Lower lobe of right lung (tissue), 2 donors: ENCODE results near the gene PCBP2. TPM values are rescaled to one million over a fixed set of nuclear protein-coding genes. Genes with fewer than 3 reads are reported as not detected.
"Not testable (repeated sequence)": the region's sequence is repeated elsewhere in the genome, so short reads cannot be mapped to it uniquely, and the experiment has no call there.

Experiments
- ATAC-seq, 2 donors: fragments of 200-7000 bp; cut with Tn5 transposase; one replicate each; pipeline ENCODE4 v1.9.1; 2020 to 2022; ENCODE audit warnings: mild to moderate bottlenecking in 2 of 2, moderate library complexity in 2 of 2
- DNase-seq: peaks from one replicate; pipeline ENCODE4 v3.0.0-alpha.2; 2020
- H3K27ac ChIP-seq: fragments of 200-600 bp; one replicate; pipeline ENCODE4 v1.8.0; 2022
- H3K27me3 ChIP-seq: fragments of 200-600 bp; one replicate; pipeline ENCODE4 v1.8.0; 2022; ENCODE audit warnings: low read depth
- H3K36me3 ChIP-seq: fragments of 200-600 bp; one replicate; pipeline ENCODE4 v1.8.0; 2022; ENCODE audit warnings: mild to moderate bottlenecking
- H3K4me1 ChIP-seq: fragments of 200-600 bp; one replicate; pipeline ENCODE4 v1.8.0; 2022
- H3K4me3 ChIP-seq: fragments of 200-600 bp; one replicate; pipeline ENCODE4 v1.8.0; 2022; ENCODE audit warnings: mild to moderate bottlenecking
- H3K9me3 ChIP-seq: fragments of 200-600 bp; one replicate; pipeline ENCODE4 v1.8.0; 2022
- intact Hi-C: fragments of 100-400 bp; cut with DNase I; formaldehyde crosslinking; loops from one replicate; pipeline ENCODE4 v1.11.0; 2022
- total RNA-seq: library from RNA; stranded (reverse); fragmentation: NEBNext Ultra II Directional; extraction: Animal tissue kit (Norgen Biotek cat#: 25700); gene quantifications from one replicate; pipeline ENCODE4 v1.2.1, GENCODE V29; 2021
- TF ChIP-seq, protein P1 (sequence below): fragments of 200-600 bp; IDR thresholded peaks from one replicate; pipeline ENCODE4 v1.8.0; 2022; ENCODE audit warnings: antibody characterized with exemption, mild to moderate bottlenecking
- donor health status: DM: no; HTN: yes; CAD: no; lungs with severe emphysema.

The PCBP2 gene
- total RNA-seq, 1 donor from 2014 or later = 767 TPM

DNA sequence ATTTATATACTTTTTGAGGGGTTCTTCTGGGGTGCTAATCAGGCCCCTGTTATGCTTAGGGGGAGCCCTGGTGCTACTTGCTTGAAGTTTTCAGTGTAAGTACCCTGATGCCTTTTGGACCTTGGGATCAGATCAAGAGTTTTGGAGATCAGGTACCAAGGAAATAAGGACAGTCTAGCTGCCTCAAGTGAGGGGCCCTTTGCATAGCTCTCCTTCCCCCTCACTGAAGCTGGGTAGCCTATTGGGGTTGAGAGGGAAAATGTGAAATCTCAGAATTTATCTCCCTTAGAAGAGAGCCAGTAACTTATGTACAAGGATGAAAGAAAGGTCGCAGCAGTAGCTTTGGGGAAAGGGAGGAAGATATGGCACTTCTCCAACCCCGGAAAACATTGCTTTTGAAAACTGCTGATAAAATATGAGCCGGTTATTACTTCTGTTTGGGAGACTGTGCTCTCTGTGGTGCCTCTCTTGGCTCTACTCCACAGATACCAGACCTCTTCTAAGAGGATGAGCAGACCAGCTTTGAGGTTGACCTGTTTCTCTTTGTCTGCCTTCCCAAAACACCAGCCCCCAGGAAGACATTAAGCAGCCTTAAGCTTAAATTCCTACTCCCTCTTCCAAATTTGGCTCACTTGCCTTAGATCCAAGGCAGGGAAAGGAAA, 37.0 kb upstream of the PCBP2 start:
- intact Hi-C loops = no loop called here
- DNase-seq (no peak), ATAC-seq (no peak)
- peaks cover 37% of the 10 kb centered on the region for H3K36me3 ChIP-seq
- no peaks in the 10 kb centered on the region for H3K9me3 ChIP-seq
- H3K4me1 ChIP-seq = peaks cover 31% of the 10 kb centered on the region
- no peak overlapping the region for H3K4me3 ChIP-seq
- no peak overlapping the region for H3K27ac ChIP-seq
- H3K27me3 ChIP-seq = no peaks in the 10 kb centered on the region
- TF ChIP-seq, protein P1, sequence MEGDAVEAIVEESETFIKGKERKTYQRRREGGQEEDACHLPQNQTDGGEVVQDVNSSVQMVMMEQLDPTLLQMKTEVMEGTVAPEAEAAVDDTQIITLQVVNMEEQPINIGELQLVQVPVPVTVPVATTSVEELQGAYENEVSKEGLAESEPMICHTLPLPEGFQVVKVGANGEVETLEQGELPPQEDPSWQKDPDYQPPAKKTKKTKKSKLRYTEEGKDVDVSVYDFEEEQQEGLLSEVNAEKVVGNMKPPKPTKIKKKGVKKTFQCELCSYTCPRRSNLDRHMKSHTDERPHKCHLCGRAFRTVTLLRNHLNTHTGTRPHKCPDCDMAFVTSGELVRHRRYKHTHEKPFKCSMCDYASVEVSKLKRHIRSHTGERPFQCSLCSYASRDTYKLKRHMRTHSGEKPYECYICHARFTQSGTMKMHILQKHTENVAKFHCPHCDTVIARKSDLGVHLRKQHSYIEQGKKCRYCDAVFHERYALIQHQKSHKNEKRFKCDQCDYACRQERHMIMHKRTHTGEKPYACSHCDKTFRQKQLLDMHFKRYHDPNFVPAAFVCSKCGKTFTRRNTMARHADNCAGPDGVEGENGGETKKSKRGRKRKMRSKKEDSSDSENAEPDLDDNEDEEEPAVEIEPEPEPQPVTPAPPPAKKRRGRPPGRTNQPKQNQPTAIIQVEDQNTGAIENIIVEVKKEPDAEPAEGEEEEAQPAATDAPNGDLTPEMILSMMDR = no peak

DNA sequence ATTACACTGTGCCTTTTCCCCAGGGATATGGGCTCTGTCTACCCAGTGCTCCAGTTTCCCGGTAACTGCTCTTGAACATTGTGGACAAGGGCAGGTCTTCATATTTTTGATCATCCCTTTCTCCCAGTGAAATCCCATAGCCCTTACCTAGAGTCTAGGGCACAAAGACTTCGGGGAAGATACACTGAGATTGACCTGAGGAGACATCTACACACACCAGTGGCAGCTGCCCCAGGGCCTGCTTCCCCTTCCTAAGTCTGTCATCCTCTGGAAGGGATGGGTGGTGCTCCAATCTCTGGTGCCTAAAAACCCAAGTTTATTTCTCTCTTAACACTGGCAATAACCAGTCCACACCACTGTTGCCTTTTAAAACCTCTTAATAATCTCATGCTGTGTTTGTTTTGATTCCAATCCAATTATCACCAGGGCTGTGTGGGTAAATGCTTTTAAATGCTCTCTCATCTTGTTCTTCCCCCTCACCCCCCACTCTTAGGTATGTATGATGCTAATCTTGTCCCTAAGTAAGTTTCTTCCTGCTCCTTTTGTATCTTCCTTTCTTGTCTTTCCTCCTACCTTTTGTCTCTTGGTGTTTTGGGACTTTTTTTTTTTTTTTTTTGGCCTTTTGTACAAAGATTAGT, 36.0 kb upstream of the PCBP2 start:
- Histone ChIP-seq H3K36me3 (peaks cover 27% of the 10 kb centered on the region), H3K4me1 (peaks cover 31% of the 10 kb centered on the region)
- H3K9me3 ChIP-seq, H3K4me3 ChIP-seq, DNase-seq, intact Hi-C loops, H3K27ac ChIP-seq, H3K27me3 ChIP-seq: not testable (repeated sequence)
- ATAC-seq = peak in 1 of 2 donors; percentile 29

DNA sequence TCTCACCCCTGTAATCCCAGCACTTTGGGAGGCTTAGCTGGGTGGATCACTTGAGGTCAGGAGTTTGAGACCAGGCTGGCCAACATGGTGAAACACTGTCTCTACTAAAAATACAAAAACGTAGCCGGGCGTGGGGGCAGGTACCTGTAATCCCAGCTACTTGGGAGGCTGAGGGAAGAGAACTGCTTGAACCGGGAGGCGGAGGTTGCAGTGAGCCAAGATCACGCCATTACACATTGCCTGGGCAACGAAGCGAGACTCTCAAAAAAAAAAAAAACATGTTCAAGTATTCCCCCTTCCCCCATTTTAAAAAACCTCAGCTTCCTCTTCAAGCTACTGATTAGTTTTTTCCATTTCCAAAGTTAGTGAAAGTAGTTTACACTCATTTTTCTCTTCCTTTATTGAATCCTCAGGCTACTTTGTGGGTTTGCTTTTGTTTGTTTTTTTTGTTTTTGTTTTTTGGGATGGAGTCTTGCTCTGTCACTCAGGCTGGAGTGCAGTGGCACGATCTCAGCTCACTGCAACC, 34.5 kb upstream of the PCBP2 start:
- H3K27ac ChIP-seq, intact Hi-C loops, H3K27me3 ChIP-seq, H3K4me3 ChIP-seq, H3K9me3 ChIP-seq, DNase-seq: not testable (repeated sequence)
- ATAC-seq = peak in 1 of 2 donors; percentile 18
- H3K4me1 ChIP-seq = peaks cover 33% of the 10 kb centered on the region
- H3K36me3 ChIP-seq = peaks cover 13% of the 10 kb centered on the region

DNA sequence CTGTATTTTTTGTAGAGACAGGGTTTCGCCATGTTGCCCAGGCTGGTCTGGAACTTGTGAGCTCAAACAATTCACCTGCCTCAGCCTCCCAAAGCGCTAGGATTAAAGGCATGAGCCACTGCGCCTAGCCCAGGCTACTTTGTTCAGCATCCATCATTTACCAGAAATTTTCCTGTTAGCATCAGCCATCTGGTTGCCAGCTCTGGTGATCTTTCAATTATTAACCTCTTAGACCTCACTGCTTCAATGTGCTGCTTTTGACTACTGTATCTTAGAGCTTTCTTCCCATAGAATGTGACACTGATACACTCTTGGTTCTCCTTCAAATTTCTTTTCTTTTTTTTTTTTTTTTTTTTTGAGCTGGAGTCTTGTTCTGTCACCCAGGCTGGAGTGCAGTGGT, 33.7 kb upstream of the PCBP2 start:
- TF ChIP-seq, protein P1 = no peak
- no peak for ATAC-seq
- DNase-seq = no peak
- Histone ChIP-seq H3K9me3 (no peaks in the 10 kb centered on the region), H3K4me3 (no peak overlapping the region), H3K27me3 (no peaks in the 10 kb centered on the region), H3K36me3 (peaks cover 9% of the 10 kb centered on the region), H3K27ac (no peak overlapping the region), H3K4me1 (peaks cover 30% of the 10 kb centered on the region)
- intact Hi-C loops = no loop called here

DNA sequence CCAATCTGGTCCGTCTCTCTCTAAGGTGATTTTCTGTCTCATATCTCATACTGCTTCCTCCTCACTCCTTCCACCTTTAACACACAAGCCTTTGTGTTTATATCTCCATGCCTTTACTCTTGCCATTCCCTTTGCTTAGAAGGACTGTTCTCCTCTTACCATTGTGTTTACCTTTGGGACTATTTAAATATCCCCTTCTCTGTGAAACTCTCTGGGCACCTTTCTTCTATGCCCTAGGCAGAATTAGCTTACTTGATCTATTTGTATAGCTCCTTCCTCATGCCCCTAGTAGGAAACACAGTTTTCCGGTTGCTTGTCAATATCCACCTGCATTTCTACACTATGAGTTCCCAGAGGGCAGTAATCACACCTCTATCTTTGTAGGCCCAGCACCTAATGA, 32.1 kb upstream of the PCBP2 start:
- intact Hi-C loops = loop anchor here (5.0 kb wide), 1 partner anchor 67 kb away; no protein-coding TSS in a partner anchor

DNA sequence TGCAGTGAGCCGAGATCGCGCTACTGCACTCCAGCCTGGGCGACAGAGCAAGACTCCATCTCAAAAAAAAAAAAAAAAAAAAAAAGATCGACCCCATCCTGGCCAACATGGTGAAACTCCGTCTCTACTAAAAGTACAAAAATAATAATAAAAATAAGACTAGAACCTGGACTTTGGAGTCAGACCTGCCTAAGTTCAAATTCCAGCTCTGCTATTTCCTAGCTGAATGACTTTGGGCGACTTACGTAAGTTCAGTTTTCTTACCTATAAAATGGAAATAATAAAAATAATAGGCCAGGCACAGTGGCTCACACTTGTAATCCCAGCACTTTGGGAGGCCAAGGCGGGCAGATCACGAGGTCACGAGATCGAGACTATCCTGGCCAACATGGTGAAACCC, 29.7 kb upstream of the PCBP2 start:
- not testable (repeated sequence) for H3K4me3 ChIP-seq, H3K9me3 ChIP-seq, H3K27ac ChIP-seq, DNase-seq, H3K27me3 ChIP-seq, ATAC-seq, H3K36me3 ChIP-seq
- peaks cover 14% of the 10 kb centered on the region for H3K4me1 ChIP-seq
- intact Hi-C loops = loop anchor here (5.0 kb wide), 1 partner anchor 70 kb away; no protein-coding TSS in a partner anchor

More for the DNA sequence above, 32.1 kb upstream of the PCBP2 start:
- no peaks in the 10 kb centered on the region for H3K36me3 ChIP-seq
- H3K4me1 ChIP-seq = peaks cover 26% of the 10 kb centered on the region
- no peaks in the 10 kb centered on the region for H3K27me3 ChIP-seq
- ATAC-seq (no peak), DNase-seq (no peak)
- no peak overlapping the region for H3K27ac ChIP-seq
- no peaks in the 10 kb centered on the region for H3K9me3 ChIP-seq
- TF ChIP-seq, protein P1 = no peak
- H3K4me3 ChIP-seq = no peak overlapping the region

DNA sequence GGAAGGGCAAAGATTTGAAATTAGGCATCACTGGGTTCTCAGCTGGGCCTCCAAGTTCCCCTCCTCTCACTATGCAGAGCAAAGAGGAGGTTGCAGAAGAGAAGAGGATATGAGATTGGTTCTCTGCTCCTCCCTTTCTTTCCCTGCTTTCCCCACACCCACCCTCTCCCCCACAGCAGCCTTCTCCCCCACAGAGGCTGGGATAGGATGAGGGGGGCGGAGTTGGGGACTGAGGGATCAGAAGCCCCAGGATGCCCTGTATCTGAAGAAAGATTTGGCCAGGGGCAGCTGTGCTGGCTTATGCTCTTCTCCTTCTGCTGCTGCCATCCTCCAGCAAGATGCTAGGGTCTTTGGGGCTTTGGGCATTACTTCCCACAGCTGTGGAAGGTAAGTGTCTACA, 28.3 kb upstream of the PCBP2 start, which contains the start of gene AMHR2:
Gene AMHR2, plus strand, starts transcription at position 259 of the 400 bp plus-strand sequence. Its CDS starts 80 bp downstream, at position 339.
- Histone ChIP-seq H3K27me3 (no peaks in the 10 kb centered on the region), H3K4me1 (peaks cover 7% of the 10 kb centered on the region), H3K9me3 (no peaks in the 10 kb centered on the region), H3K4me3 (no peak within 1 kb of the TSS), H3K27ac (no peak within 1 kb of the TSS), H3K36me3 (no peaks in the 10 kb centered on the region)
- TF ChIP-seq, protein P1 = no peak
- DNase-seq = no peak
- intact Hi-C loops = loop anchor here (5.0 kb wide), 1 partner anchor 71 kb away; no protein-coding TSS in a partner anchor
- ATAC-seq = no peak
